NT2/D1 (cell line): ENCODE measurements around the gene FBLN7.

Experiments
- SUZ12 ChIP-seq: IDR thresholded peaks from 2 replicates; pipeline ENCODE4 v1.6.1; 2011; ENCODE audit not compliant: insufficient read length, insufficient read depth; ENCODE audit errors: extremely low read depth
- YY1 ChIP-seq: IDR thresholded peaks from 2 replicates; pipeline ENCODE4 v1.6.1; 2011; ENCODE audit not compliant: insufficient read length, insufficient read depth
- ZNF274 ChIP-seq: IDR thresholded peaks from 2 replicates; pipeline ENCODE4 v1.6.1; 2011; ENCODE audit warnings: mild to moderate bottlenecking, low read depth, low read length

- TF ChIP-seq ZNF274 (no peak), SUZ12 (no peak), YY1 (no peak)
Measured at GRCh38 chr2:112204411-112204810, 66.2 kb downstream of the FBLN7 start.
